GM13977 (cell line): ENCODE measurements around the gene GCG.

Experiments used
- DNase-seq: peaks from one replicate; pipeline ENCODE4 v3.0.0; 2012; ENCODE audit warnings: low spot score
- CTCF ChIP-seq: IDR thresholded peaks from 2 replicates; pipeline ENCODE4 v1.5.1; 2012; ENCODE audit warnings: mild to moderate bottlenecking, control low read depth; ENCODE audit not compliant: insufficient read depth; ENCODE audit errors: extremely low read depth, missing control alignments
- in situ Hi-C: fragments of 300-500 bp; cut with MboI; formaldehyde crosslinking; loops from one replicate; pipeline ENCODE4 v1.12.0; 2022; ENCODE audit warnings: low sequenced_read_pairs, low pct_unique_long_range_greater_than_20kb, mixed read lengths, inconsistent platforms; ENCODE audit not compliant: unreplicated experiment

The GCG gene

GRCh38 chr2:162138310-162138709 is 13.7 kb downstream of the GCG start:
- no peak for TF ChIP-seq CTCF
- in situ Hi-C loops: no loop called here
- DNase-seq: no peak

- in situ Hi-C loops: no loop called here
- DNase-seq: no peak
- no peak for TF ChIP-seq CTCF
Measured at GRCh38 chr2:162127422-162127821, 24.6 kb downstream of the GCG start.

- DNase-seq: no peak
- no peak for TF ChIP-seq CTCF
- in situ Hi-C loops: no loop called here
Measured at GRCh38 chr2:162126527-162126926, 25.5 kb downstream of the GCG start.

GRCh38 chr2:162126111-162126519 is 25.9 kb downstream of the GCG start:
- DNase-seq: peak; percentile 31
- TF ChIP-seq CTCF: no peak
- in situ Hi-C loops: no loop called here

- DNase-seq: no peak
- in situ Hi-C loops: no loop called here
- TF ChIP-seq CTCF: no peak
Measured at GRCh38 chr2:162125138-162125537, 26.9 kb downstream of the GCG start.

GRCh38 chr2:162123806-162124758 is 28.0 kb downstream of the GCG start:
- peak; percentile 64 for TF ChIP-seq CTCF
- in situ Hi-C loops: no loop called here
- DNase-seq: peak; percentile 56
